ENCODE results near the gene PCID2.
"Not testable (repeated sequence)": the region's sequence is repeated elsewhere in the genome, so short reads cannot be mapped to it uniquely, and the experiment has no call there.

Gene PCID2

DNA sequence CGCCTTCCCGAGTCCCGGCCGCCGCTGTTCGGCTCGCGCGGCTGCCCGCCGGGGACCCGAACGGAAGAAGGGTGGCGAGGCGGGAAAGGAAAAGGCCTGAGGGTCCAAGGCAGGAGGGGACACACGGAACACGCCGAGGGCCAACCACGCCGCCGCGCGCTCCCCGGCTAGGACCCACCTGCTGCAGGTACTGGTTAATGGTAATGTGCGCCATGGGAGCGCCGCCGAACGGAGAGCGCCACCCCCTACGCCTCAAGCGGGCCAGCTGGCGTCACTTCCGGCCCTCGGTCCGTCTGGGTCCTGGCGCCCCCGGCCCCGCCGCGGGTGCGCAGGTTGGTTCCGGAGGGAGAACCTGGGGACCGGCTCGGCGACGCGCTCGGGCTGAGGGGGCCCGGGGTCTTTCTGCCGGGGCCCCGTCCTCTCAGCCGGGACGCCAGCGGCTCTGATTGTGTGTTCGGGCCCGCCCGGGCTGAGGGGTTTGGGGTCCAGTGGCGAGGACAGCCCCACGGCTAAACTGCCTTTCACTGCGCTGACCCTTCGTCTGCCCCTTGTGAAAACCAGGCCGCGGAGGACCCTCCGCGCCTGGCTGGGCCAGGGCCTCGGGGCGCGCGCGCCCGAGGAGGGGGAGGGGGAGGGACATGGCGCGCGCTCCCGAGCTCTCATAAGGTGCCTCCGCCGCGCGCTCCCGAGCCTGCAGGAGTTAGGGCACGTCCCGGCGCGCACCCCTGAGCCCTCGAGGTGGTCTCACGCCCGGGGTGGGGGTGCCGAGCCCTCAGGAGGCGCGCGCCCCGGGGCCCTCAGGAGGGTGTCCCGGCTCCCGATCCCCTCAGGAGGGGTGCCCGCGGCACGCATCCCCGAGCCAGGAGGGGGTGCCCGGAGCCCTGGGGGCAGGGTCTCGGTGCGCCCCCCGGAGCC is at the start of gene PCID2:
Gene PCID2 (minus strand): TSS at position 249 of the 915 bp plus-strand sequence. CDS start 35 bp downstream, at position 214.
- peak; percentile 92 for DNase-seq

GRCh38 chr13:113257908-113258307 is 49.4 kb upstream of the PCID2 start:
- not testable (repeated sequence) for DNase-seq

- DNase-seq, result no peak
These were observed 44.1 kb upstream of the PCID2 start for GRCh38 chr13:113252516-113253095.

- no peak for DNase-seq
These were observed 37.7 kb upstream of the PCID2 start for GRCh38 chr13:113245849-113246796.

- DNase-seq, result no peak
These were observed 35.4 kb upstream of the PCID2 start for GRCh38 chr13:113243847-113244246.

- not testable (repeated sequence) for DNase-seq
These were observed 33.2 kb upstream of the PCID2 start for GRCh38 chr13:113241623-113242022.

DNA sequence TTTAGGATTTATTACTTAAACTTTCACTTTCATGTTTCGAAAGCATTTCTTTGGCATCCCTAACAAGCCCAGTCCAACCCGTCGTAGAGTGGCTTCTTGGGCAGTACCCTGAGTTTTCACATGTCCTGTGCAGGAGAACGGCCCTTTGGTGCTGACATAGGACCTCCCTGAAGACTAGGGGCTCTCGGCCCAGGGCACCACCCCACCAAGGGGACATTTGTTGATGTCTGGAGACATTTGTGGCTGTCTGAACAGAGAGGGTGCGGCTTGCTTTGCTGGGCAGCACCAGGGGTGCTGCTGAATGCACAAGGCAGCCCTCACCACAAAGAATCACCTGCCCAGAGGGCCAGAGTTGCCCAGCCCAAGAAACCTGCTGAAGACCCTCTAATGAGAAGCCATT is 31.5 kb upstream of the PCID2 start:
- no peak for DNase-seq

- DNase-seq, result no peak
These were observed 30.9 kb upstream of the PCID2 start for GRCh38 chr13:113239357-113239756.

DNA sequence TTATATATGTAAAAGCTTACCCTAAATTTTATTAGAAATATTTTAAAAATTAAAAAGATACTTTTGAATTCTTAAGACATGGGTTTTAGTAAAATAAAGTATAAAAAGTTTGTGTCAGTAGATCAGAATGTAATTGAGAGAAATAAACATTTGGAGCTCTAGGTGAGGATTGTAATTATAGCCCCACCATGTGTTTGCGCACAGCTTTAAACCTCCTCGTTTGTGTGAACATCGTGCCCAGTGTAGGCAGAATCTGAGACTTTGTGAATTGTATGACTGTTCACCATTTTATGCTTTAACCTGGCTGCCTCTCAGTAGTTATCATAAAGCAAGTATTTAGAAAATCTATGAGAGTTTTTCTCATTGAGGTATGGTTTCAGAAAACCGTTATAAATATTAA is 30.1 kb upstream of the PCID2 start:
- DNase-seq, result peak; percentile 12

- no peak for DNase-seq
These were observed 24.6 kb upstream of the PCID2 start for GRCh38 chr13:113233101-113233500.

GRCh38 chr13:113232208-113233003 is 23.9 kb upstream of the PCID2 start:
- no peak for DNase-seq

DNA sequence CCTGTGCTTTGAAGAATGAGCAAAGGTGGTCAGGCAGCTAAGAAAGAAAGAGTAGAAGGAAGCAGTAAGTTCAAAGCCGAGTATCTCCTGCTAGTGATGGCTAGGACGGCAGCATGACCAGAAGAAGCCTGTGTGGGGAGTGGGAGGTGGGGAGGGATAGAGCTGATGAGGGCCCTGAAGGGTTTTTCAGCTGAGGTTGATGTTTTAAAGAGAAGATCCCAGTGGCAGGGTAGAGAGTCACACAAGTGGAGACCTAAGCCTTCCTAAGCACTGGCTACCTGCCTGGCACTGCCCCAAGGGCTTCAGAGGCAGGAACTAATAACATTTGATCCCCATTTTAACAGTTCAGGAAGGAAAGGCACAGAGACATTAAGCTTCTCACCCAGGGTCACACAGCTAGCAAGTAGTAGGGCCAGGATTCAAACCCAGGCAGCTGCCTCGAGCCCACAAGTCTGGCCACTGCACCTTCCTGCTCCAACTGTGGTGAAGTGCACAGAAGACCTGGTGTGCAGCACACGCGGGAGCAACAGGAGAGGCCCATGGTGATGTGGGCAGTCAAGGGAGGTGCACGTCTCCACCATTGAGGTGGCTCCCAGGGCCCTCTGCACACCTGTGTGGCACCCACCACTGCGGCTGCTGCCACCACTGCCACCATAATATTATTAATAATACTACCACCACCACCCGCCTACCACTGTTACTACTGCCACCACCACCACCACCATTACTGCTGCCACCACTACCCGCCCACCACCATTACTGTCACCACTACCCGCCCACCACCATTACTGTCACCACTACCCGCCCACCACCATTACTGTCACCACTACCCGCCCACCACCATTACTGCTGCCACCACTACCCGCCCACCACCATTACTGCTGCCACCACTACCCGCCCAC is 23.1 kb upstream of the PCID2 start:
- DNase-seq, result no peak

DNA sequence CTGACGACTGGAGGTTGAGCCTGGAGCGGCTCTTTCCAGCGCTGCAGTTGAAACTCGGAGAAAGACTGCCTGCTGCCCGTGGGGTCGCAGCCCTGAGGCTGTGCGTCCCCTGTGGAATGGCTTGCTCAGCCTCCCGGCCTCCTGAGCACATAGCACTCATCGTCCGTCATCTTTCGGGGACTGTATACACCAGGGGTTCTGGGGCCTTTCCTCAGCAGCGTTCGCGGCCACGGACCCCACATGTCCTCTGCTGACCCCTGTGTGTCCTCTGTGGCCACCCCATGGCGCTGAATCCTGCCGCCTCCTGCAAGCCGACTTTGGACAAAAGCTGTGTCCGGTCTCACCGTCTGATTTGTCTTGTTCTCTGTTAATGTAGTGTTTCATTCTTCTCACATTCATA is 21.3 kb upstream of the PCID2 start:
- no peak for DNase-seq

DNA sequence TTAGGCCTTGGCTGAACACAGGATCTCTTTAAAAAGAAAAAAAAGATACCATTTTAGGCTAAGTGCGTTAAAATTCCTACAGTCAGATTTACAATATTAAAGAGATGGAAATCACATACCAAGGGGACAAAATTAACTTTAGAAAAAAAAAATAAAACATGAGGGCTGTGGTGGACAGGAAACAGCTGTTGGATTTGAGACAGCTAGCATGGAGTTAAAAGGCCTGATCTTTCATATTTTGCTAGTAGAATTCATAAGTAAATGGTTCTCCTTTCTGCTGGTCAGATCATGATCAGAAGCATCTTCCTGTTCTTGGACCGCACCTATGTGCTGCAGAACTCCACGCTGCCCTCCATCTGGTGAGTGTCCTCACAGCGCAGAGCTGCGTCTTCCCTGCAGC is 20.7 kb upstream of the PCID2 start:
- DNase-seq, result no peak

DNA sequence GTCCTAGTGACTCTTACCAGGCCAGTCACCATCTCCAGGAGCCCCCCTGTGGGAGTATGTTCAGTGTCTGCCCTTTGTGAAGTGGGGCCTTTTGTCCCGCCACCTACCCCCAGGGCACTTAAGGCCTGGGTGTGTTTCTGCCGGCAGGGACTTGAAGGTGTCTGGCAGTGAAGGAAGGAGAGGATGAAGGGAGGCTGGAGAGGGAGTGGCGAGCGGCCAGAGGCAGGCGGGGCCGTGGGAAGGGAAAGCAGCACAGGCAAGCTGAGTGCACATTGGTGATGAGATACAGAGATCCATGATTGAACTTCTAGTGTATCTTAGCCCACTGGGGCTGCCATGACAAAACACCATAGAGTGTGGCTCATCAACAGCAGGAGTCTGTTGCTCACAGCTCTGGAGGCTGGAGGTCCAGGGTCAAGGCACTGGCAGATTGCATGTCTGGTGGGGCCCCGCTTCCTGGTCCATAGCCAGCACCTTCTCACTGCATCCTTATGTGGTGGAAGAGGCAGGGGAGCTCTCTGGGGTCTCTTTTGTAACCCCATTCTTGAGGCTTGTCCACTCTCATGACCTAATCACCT is 18.5 kb upstream of the PCID2 start:
- no peak for DNase-seq

DNA sequence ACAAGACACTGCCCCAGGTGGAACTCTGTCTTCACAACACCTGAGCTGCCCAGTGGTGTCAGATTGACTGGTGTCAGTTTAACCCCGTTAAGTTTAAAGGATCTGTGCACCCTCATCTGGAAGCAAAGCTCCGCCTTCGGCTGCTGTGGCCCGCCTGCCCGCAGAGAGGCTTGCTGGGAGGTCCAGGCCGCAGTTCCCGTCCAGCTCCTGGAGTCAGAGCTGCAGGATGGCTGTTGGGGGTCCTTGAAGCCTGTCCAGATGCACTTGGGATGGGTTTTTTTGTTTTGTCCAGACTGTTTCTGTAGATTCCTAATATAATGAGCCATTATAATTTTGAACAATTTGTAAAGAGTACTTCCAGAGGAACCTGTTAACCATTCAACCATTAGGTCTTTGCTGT is 17.0 kb upstream of the PCID2 start:
- DNase-seq, result no peak

- DNase-seq, result no peak
These were observed 16.0 kb upstream of the PCID2 start for GRCh38 chr13:113224486-113224885.

DNA sequence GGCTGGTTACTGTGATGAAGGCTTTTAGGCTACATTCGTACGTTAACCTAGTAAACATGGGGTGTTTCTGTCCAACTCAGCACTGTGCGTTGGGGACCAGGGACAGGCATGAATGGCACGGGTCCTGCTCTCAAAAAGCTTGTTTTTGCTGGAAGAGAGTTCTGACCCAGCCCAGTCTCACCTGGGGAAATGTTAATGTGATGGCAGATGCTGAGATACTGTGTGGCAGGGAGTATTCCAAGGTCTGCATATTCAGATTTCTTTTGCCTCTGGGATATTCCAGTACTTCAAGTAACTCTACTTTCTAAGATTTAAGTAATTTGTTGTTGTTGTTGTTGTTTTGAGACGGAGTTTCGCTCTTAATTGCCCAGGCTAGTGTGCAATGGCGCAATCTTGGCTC is 14.6 kb upstream of the PCID2 start:
- no peak for DNase-seq

GRCh38 chr13:113220877-113221276 is 12.4 kb upstream of the PCID2 start:
- DNase-seq, result peak; percentile 20

- DNase-seq, result no peak
These were observed 11.7 kb upstream of the PCID2 start for GRCh38 chr13:113220141-113220598.
